Ishikawa (cell line): Measurements from ENCODE around the gene BIN2.

ENCODE experiments used
- CEBPB ChIP-seq: IDR thresholded peaks from 2 replicates; pipeline ENCODE4 v1.6.1; 2012
- CREB1 ChIP-seq: IDR thresholded peaks from 2 replicates; pipeline ENCODE4 v1.6.1; 2012; ENCODE audit warnings: low read depth
- EGR1 ChIP-seq: IDR thresholded peaks from 2 replicates; pipeline ENCODE4 v1.6.1; 2012
- EP300 ChIP-seq: IDR thresholded peaks from 2 replicates; pipeline ENCODE4 v1.6.1; 2012; ENCODE audit warnings: borderline replicate concordance
- FOXM1 ChIP-seq: IDR thresholded peaks from 2 replicates; pipeline ENCODE4 v1.6.1; 2012; ENCODE audit warnings: low read depth, borderline replicate concordance
- NFIC ChIP-seq: IDR thresholded peaks from 2 replicates; pipeline ENCODE4 v1.6.1; 2012
- RAD21 ChIP-seq: IDR thresholded peaks from 2 replicates; pipeline ENCODE4 v1.6.1; 2012; ENCODE audit warnings: low read depth
- TAF1 ChIP-seq: IDR thresholded peaks from 2 replicates; pipeline ENCODE4 v1.6.1; 2012; ENCODE audit warnings: low read depth, mild to moderate bottlenecking
- TCF12 ChIP-seq: IDR thresholded peaks from 2 replicates; pipeline ENCODE4 v1.6.1; 2012; ENCODE audit warnings: low read depth
- TEAD4 ChIP-seq: IDR thresholded peaks from 2 replicates; pipeline ENCODE4 v1.6.1; 2012
- USF1 ChIP-seq: IDR thresholded peaks from 2 replicates; pipeline ENCODE4 v1.6.1; 2012
- YY1 ChIP-seq: IDR thresholded peaks from 2 replicates; pipeline ENCODE4 v1.6.1; 2012; ENCODE audit warnings: low read depth
- ZBTB7A ChIP-seq: IDR thresholded peaks from 2 replicates; pipeline ENCODE4 v1.6.1; 2012; ENCODE audit warnings: low read depth
- TF ChIP-seq, protein P1 (sequence below): IDR thresholded peaks from 2 replicates; pipeline ENCODE4 v1.6.1; 2012; ENCODE audit warnings: low read depth, mild to moderate bottlenecking
- TF ChIP-seq, protein P2 (sequence below): IDR thresholded peaks from 2 replicates; pipeline ENCODE4 v1.6.1; 2012

BIN2 gene

DNA sequence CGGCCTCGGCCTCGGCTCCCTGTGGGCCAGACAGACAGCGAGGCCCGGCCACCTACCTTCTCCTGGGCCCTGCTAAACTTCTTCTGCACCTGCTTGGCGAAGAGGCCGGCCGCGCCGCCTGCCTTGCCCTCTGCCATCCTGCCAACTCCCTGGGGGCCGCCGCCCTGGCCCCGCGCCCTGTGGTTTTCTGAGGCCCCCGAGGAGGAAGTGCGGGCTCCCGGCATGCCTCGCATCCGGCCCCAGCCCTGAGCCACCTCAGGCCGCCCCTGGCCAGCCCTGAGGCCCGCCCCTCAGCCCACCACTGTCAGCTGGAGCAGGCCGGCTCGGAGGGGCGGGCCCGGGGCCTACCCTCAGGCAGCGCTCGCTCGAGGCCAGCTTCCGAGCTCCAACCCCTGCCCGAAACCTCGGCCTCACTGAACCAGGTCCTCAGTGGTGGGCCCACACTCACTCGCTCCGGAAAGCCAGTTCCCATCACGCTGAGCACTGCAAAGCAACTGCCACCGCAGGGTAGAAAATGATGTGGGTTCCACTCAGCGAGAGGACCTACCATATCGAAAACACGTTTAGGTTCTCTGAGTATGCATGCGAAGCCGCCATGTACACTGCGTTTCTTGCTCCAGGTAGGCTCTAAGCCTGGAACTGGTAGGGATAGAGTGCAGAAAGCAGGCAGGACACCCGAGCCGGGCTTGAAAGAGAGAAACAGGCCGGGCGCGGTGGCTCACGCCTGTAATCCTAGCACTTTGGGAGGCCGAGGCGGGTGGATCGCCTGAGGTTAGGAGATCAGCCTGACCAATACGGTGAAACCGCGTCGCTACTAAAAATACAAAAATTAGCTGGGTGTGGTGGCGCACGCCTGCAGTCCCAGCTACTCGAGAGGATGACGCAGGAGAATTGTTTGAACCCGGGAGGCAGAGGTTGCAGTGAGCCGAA, at the start of gene BIN2:
Gene BIN2 (minus strand): TSS at position 209 of the 930 bp plus-strand sequence. CDS start 72 bp downstream, at position 137.
- TF ChIP-seq CREB1 = no peak
- TF ChIP-seq USF1 = no peak
- no peak for TF ChIP-seq TEAD4
- TF ChIP-seq EGR1 = no peak
- no peak for TF ChIP-seq TAF1
- no peak for TF ChIP-seq EP300
- TF ChIP-seq CEBPB = no peak

GRCh38 chr12:51373187-51373586, 49.2 kb upstream of the BIN2 start:
- no peak for TF ChIP-seq EGR1
- TF ChIP-seq ZBTB7A = no peak
- TF ChIP-seq, protein P1, sequence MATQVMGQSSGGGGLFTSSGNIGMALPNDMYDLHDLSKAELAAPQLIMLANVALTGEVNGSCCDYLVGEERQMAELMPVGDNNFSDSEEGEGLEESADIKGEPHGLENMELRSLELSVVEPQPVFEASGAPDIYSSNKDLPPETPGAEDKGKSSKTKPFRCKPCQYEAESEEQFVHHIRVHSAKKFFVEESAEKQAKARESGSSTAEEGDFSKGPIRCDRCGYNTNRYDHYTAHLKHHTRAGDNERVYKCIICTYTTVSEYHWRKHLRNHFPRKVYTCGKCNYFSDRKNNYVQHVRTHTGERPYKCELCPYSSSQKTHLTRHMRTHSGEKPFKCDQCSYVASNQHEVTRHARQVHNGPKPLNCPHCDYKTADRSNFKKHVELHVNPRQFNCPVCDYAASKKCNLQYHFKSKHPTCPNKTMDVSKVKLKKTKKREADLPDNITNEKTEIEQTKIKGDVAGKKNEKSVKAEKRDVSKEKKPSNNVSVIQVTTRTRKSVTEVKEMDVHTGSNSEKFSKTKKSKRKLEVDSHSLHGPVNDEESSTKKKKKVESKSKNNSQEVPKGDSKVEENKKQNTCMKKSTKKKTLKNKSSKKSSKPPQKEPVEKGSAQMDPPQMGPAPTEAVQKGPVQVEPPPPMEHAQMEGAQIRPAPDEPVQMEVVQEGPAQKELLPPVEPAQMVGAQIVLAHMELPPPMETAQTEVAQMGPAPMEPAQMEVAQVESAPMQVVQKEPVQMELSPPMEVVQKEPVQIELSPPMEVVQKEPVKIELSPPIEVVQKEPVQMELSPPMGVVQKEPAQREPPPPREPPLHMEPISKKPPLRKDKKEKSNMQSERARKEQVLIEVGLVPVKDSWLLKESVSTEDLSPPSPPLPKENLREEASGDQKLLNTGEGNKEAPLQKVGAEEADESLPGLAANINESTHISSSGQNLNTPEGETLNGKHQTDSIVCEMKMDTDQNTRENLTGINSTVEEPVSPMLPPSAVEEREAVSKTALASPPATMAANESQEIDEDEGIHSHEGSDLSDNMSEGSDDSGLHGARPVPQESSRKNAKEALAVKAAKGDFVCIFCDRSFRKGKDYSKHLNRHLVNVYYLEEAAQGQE = no peak
- no peak for TF ChIP-seq CREB1
- no peak for TF ChIP-seq YY1
- no peak for TF ChIP-seq EP300
- no peak for TF ChIP-seq TEAD4
- no peak for TF ChIP-seq USF1
- no peak for TF ChIP-seq RAD21
- TF ChIP-seq TCF12 = no peak
- no peak for TF ChIP-seq CEBPB
- TF ChIP-seq FOXM1 = no peak
- TF ChIP-seq, protein P2, sequence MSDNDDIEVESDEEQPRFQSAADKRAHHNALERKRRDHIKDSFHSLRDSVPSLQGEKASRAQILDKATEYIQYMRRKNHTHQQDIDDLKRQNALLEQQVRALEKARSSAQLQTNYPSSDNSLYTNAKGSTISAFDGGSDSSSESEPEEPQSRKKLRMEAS = no peak
- TF ChIP-seq NFIC = no peak
- TF ChIP-seq TAF1 = no peak

DNA sequence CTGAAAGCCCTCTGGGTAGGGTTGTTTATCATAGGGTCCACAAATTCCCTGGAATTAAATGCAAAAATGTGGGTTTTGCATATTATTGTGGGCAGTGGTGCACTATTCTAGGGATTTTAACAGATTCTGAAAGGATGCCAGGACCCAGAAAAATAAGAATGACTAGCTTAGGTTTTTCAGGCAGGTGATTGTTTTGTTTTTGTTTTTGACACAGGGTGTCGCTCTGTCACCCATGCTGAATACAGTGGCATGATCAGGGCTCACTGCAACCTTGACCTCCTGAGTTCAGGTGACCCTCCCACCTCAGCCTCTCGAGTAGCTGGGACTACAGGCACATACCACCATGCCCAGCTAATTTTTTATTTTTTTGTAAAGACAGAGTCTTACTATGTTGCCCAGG, 48.0 kb upstream of the BIN2 start:
- TF ChIP-seq TCF12 = no peak
- peak; percentile 48 for TF ChIP-seq RAD21

GRCh38 chr12:51371295-51371953, 47.5 kb upstream of the BIN2 start:
- TF ChIP-seq, protein P2 = peak; percentile 94
- TF ChIP-seq CEBPB (peak; percentile 29; the same call in 1 of the 2 replicates), YY1 (peak; percentile 31; the same call in 1 of the 2 replicates), FOXM1 (peak; percentile 74), USF1 (peak; percentile 39), TCF12 (peak; percentile 98), EGR1 (no peak), CREB1 (peak; percentile 33; the same call in 1 of the 2 replicates), NFIC (peak; percentile 96), ZBTB7A (no peak), RAD21 (peak; percentile 30), TEAD4 (peak; percentile 96), EP300 (peak; percentile 95), TAF1 (no peak)
- TF ChIP-seq, protein P1 = no peak

DNA sequence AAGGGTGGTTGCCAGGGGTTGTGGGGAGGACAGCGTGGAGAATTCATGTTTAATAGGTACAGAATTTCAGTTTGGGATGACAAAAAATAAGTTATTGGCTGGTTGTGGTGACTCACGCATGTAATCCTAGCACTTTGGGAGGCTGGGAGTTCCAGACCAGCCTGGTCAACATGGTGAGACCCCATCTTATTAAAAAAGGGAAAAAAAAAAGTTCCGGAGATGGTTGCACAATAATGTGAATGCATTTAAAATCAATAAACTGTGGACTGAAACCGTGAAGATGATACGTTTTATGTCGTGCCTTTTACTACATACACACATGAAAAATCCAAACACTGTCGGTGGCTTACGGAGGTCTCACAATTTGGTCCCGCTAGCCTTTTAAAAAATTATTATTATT, 46.7 kb upstream of the BIN2 start:
- TF ChIP-seq TCF12 = no peak
- 0 out of 2 replicates have a peak, but pooled peaks have one; percentile 29 for TF ChIP-seq CEBPB
- no peak for TF ChIP-seq EGR1
- no peak for TF ChIP-seq NFIC
